MM.1S (cell line): Measurements from ENCODE around the gene UQCC2.

Source experiments
- DNase-seq: peaks from one replicate; pipeline ENCODE4 v3.0.0-alpha.2; 2015
- H2AFZ ChIP-seq: fragments of 300-600 bp; sonication (generic); 2 replicates; pipeline ENCODE4 v1.6.0; 2016; ENCODE audit warnings: antibody characterized with exemption, low read length
- H3F3A ChIP-seq: fragments of 300-600 bp; sonication (generic); 2 replicates; pipeline ENCODE4 v1.6.1; 2016; ENCODE audit warnings: mild to moderate bottlenecking, antibody characterized with exemption, low read length, moderate library complexity, mixed read lengths; ENCODE audit not compliant: insufficient read depth
- H3K27ac ChIP-seq: fragments of 300-600 bp; sonication (generic); 2 replicates; pipeline ENCODE4 v1.5.1; 2016; ENCODE audit warnings: mild to moderate bottlenecking, low read length
- H3K27me3 ChIP-seq: fragments of 300-600 bp; sonication (generic); replicated peaks from 2 replicates; pipeline ENCODE4 v1.6.0; 2016; ENCODE audit warnings: low read length; ENCODE audit not compliant: insufficient read depth
- H3K36me3 ChIP-seq: fragments of 300-600 bp; sonication (generic); replicated peaks from 2 replicates; pipeline ENCODE4 v1.6.1; 2016; ENCODE audit warnings: mild to moderate bottlenecking, low read length, mixed read lengths; ENCODE audit not compliant: insufficient read depth
- H3K4me1 ChIP-seq: fragments of 300-600 bp; sonication (generic); 2 replicates; pipeline ENCODE4 v1.6.1; 2016; ENCODE audit warnings: low read length, mixed read lengths
- H3K4me2 ChIP-seq: fragments of 300-600 bp; sonication (generic); 2 replicates; pipeline ENCODE4 v1.6.0; 2016; ENCODE audit warnings: low read depth, low read length
- H3K4me3 ChIP-seq: fragments of 300-600 bp; sonication (generic); 2 replicates; pipeline ENCODE4 v1.5.1; 2016; ENCODE audit warnings: low read length, mixed read lengths
- H3K79me2 ChIP-seq: fragments of 300-600 bp; sonication (generic); 2 replicates; pipeline ENCODE4 v1.6.1; 2016; ENCODE audit warnings: mixed run types, low read length, mixed read lengths
- H3K9ac ChIP-seq: fragments of 300-600 bp; sonication (generic); 2 replicates; pipeline ENCODE4 v1.6.1; 2016; ENCODE audit warnings: low read length, mixed read lengths
- H3K9me2 ChIP-seq: fragments of 300-600 bp; sonication (generic); replicated peaks from 2 replicates; pipeline ENCODE4 v1.6.1; 2016; ENCODE audit warnings: mild to moderate bottlenecking, low read length, mixed read lengths; ENCODE audit not compliant: insufficient read depth
- H3K9me3 ChIP-seq: fragments of 300-600 bp; sonication (generic); replicated peaks from 2 replicates; pipeline ENCODE4 v1.6.1; 2016; ENCODE audit warnings: mild to moderate bottlenecking, low read length, mixed read lengths; ENCODE audit not compliant: insufficient read depth
- H4K20me1 ChIP-seq: fragments of 300-600 bp; sonication (generic); 2 replicates; pipeline ENCODE4 v1.6.1; 2016; ENCODE audit warnings: mild to moderate bottlenecking, low read length, moderate library complexity, mixed read lengths; ENCODE audit not compliant: insufficient read depth
- EZH2 ChIP-seq: fragments of 300-600 bp; sonication (generic); optimal IDR thresholded peaks from 2 replicates; pipeline ENCODE3; 2017; ENCODE audit warnings: low read depth, mild to moderate bottlenecking, antibody characterized with exemption, low read length, mixed read lengths
- EZH2phosphoT487 ChIP-seq: fragments of 300-600 bp; sonication (generic); IDR thresholded peaks from 2 replicates; pipeline ENCODE4 v1.6.1; 2018; ENCODE audit warnings: antibody characterized with exemption, low read length
- TF ChIP-seq, protein P1 (sequence below): fragments of 300-600 bp; sonication (generic); IDR thresholded peaks from 2 replicates; pipeline ENCODE4 v1.5.1; 2016; ENCODE audit warnings: antibody characterized with exemption, low read length, mixed read lengths

UQCC2 gene

DNA sequence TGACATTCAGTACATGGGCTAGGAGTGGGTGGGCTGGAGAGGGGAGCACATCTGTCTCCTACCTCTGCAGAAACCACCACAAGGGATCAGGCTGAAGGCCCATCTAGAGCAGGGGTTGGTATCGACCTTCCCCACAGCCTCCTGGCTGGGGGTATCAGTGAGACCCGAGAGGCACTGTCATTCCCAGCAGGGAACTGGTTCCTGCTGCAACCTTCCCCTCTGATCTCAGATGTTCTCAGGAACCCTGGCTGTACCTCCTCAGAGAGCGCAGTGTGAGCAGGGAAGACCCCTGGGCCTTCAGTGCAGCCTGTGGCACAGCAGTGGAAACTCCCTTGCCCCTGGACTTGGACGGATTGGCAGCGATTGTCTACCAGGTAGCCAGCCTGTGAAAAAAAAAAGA lies 27.4 kb upstream of the UQCC2 start:
- H3K27ac ChIP-seq = no peak overlapping the region
- H3K9ac ChIP-seq = no peak overlapping the region
- TF ChIP-seq, protein P1, sequence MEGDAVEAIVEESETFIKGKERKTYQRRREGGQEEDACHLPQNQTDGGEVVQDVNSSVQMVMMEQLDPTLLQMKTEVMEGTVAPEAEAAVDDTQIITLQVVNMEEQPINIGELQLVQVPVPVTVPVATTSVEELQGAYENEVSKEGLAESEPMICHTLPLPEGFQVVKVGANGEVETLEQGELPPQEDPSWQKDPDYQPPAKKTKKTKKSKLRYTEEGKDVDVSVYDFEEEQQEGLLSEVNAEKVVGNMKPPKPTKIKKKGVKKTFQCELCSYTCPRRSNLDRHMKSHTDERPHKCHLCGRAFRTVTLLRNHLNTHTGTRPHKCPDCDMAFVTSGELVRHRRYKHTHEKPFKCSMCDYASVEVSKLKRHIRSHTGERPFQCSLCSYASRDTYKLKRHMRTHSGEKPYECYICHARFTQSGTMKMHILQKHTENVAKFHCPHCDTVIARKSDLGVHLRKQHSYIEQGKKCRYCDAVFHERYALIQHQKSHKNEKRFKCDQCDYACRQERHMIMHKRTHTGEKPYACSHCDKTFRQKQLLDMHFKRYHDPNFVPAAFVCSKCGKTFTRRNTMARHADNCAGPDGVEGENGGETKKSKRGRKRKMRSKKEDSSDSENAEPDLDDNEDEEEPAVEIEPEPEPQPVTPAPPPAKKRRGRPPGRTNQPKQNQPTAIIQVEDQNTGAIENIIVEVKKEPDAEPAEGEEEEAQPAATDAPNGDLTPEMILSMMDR = no peak
- TF ChIP-seq EZH2 (no peak), EZH2phosphoT487 (no peak)
- no peaks in the 10 kb centered on the region for H3K79me2 ChIP-seq
- DNase-seq = no peak
- no peak overlapping the region for H3K4me2 ChIP-seq
- no peaks in the 10 kb centered on the region for H3K36me3 ChIP-seq
- no peaks in the 10 kb centered on the region for H3K4me1 ChIP-seq
- no peak overlapping the region for H3K4me3 ChIP-seq
- no peaks in the 10 kb centered on the region for H3K9me2 ChIP-seq
- H3K27me3 ChIP-seq = peaks cover 17% of the 10 kb centered on the region
- H3K9me3 ChIP-seq = no peaks in the 10 kb centered on the region
- H3F3A ChIP-seq = no peaks in the 10 kb centered on the region
- H2AFZ ChIP-seq = no peak overlapping the region
- H4K20me1 ChIP-seq = no peaks in the 10 kb centered on the region

DNA sequence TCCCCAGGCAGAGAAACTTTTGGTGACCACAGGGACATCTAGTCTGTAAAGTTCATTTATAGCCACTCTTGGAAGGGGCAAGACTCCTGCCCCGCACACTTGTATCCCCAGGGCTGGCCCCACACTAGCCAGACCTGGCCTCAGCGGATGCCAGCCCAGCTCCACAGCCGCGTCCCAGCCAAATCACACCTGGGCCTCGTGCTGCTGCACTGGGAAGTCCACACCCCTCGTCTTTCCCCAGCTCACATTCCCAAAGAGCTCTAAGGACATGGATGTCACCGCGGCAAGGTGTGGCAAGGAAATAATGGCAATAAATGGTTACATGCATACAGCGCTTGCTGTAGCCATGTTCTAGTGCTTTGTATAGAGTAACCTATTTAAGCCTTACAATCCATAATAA lies 26.7 kb upstream of the UQCC2 start:
- no peak overlapping the region for H2AFZ ChIP-seq
- TF ChIP-seq EZH2 (no peak), EZH2phosphoT487 (no peak)
- TF ChIP-seq, protein P1 = no peak
- H4K20me1 ChIP-seq = no peaks in the 10 kb centered on the region
- no peaks in the 10 kb centered on the region for H3K9me2 ChIP-seq
- DNase-seq = no peak
- H3K4me1 ChIP-seq = no peaks in the 10 kb centered on the region
- H3K27me3 ChIP-seq = peaks cover 11% of the 10 kb centered on the region
- no peak overlapping the region for H3K4me3 ChIP-seq
- no peaks in the 10 kb centered on the region for H3K9me3 ChIP-seq
- H3K27ac ChIP-seq = no peak overlapping the region
- no peaks in the 10 kb centered on the region for H3K79me2 ChIP-seq
- H3F3A ChIP-seq = no peaks in the 10 kb centered on the region
- no peak overlapping the region for H3K9ac ChIP-seq
- H3K4me2 ChIP-seq = no peak overlapping the region
- H3K36me3 ChIP-seq = no peaks in the 10 kb centered on the region

- Histone ChIP-seq H3K4me1 (no peaks in the 10 kb centered on the region), H3K27ac (no peak overlapping the region)
- TF ChIP-seq, protein P1 = no peak
- TF ChIP-seq EZH2phosphoT487 (no peak), EZH2 (no peak)
Observed at GRCh38 chr6:33737267-33738026, 25.9 kb upstream of the UQCC2 start.

More at GRCh38 chr6:33737267-33738026, 25.9 kb upstream of the UQCC2 start:
- no peak overlapping the region for H2AFZ ChIP-seq
- H3K79me2 ChIP-seq = no peaks in the 10 kb centered on the region
- no peak for DNase-seq
- no peak overlapping the region for H3K4me2 ChIP-seq
- no peaks in the 10 kb centered on the region for H3K9me3 ChIP-seq
- H3F3A ChIP-seq = no peaks in the 10 kb centered on the region
- H3K4me3 ChIP-seq = no peak overlapping the region
- H3K27me3 ChIP-seq = peaks cover 4% of the 10 kb centered on the region
- no peak overlapping the region for H3K9ac ChIP-seq
- H3K9me2 ChIP-seq = no peaks in the 10 kb centered on the region
- H4K20me1 ChIP-seq = no peaks in the 10 kb centered on the region
- H3K36me3 ChIP-seq = no peaks in the 10 kb centered on the region
